NCI-H69 (cell line): Measurements from ENCODE around the gene HDAC4.
A peak's percentile ranks its signal among the peaks of the same experiment; 100 is the strongest.

Source experiments
- DNase-seq: peaks from one replicate; lab custom pipeline; 2025; lab: John Stamatoyannopoulos, UW

Gene HDAC4

GRCh38 chr2:239327536-239328350 is 73.1 kb downstream of the HDAC4 start:
- DNase-seq: no peak

GRCh38 chr2:239326831-239327535 is 73.8 kb downstream of the HDAC4 start:
- DNase-seq: no peak

GRCh38 chr2:239324456-239324855 is 76.4 kb downstream of the HDAC4 start:
- peak; percentile 37 for DNase-seq

GRCh38 chr2:239323447-239323846 is 77.4 kb downstream of the HDAC4 start:
- DNase-seq: no peak

GRCh38 chr2:239322416-239323086 is 78.3 kb downstream of the HDAC4 start:
- no peak for DNase-seq

GRCh38 chr2:239321596-239322415 is 79.0 kb downstream of the HDAC4 start:
- peak; percentile 7 for DNase-seq

GRCh38 chr2:239318790-239319661 is 81.8 kb downstream of the HDAC4 start:
- peak; percentile 36 for DNase-seq

GRCh38 chr2:239318151-239318611 is 82.6 kb downstream of the HDAC4 start:
- no peak for DNase-seq

GRCh38 chr2:239316562-239317465 is 84.0 kb downstream of the HDAC4 start:
- DNase-seq: no peak

- DNase-seq: no peak
These were observed 85.5 kb downstream of the HDAC4 start for GRCh38 chr2:239315308-239315707.

GRCh38 chr2:239313776-239314175 is 87.0 kb downstream of the HDAC4 start:
- DNase-seq: no peak

- DNase-seq: no peak
These were observed 87.8 kb downstream of the HDAC4 start for GRCh38 chr2:239312741-239313667.

GRCh38 chr2:239312081-239312511 is 88.7 kb downstream of the HDAC4 start:
- DNase-seq: no peak

GRCh38 chr2:239311132-239312040 is 89.4 kb downstream of the HDAC4 start:
- DNase-seq: no peak

- DNase-seq: no peak
These were observed 90.3 kb downstream of the HDAC4 start for GRCh38 chr2:239310401-239311061.

- DNase-seq: no peak
These were observed 91.2 kb downstream of the HDAC4 start for GRCh38 chr2:239309398-239310245.
